Small intestine (tissue), 7 donors: ENCODE results near the gene IDH3G. TPM values are rescaled to one million over a fixed set of nuclear protein-coding genes. Genes with fewer than 3 reads are reported as not detected.
A peak's percentile ranks its signal among the peaks of the same experiment; 100 is the strongest.
"Not testable (repeated sequence)": the region's sequence is repeated elsewhere in the genome, so short reads cannot be mapped to it uniquely, and the experiment has no call there.

Experiments
- DNase-seq, 2 donors: peaks; one replicate each; pipeline versions ENCODE4 v3.0.0 to v3.0.0-alpha.2; 2013
- FAIRE-seq: peaks from 2 replicates; lab custom pipeline; 2012; peaks lifted over from hg19 to GRCh38; lab: Jason Lieb, UNC
- H3K27ac ChIP-seq, 3 donors: one replicate each; pipeline ENCODE4 v1.5.1; 2013; ENCODE audit warnings: low read length in 2 of 3, mild to moderate bottlenecking in 2 of 3, control low read depth in 1 of 3, inconsistent platforms in 1 of 3, low read depth in 1 of 3, moderate library complexity in 1 of 3
- H3K27me3 ChIP-seq, 3 donors: one replicate each; pipeline ENCODE4 v1.6.1; 2013; ENCODE audit warnings: low read length in 3 of 3, inconsistent platforms in 1 of 3; ENCODE audit not compliant: control insufficient read depth in 3 of 3, insufficient read depth in 3 of 3
- H3K36me3 ChIP-seq, 3 donors: one replicate each; pipeline ENCODE4 v1.6.1; 2013; ENCODE audit warnings: low read length in 3 of 3, inconsistent platforms in 1 of 3, low read depth in 1 of 3, mild to moderate bottlenecking in 1 of 3, moderate library complexity in 1 of 3; ENCODE audit not compliant: control insufficient read depth in 3 of 3, insufficient read depth in 2 of 3
- H3K4me1 ChIP-seq, 3 donors: one replicate each; pipeline ENCODE4 v1.6.1; 2013; ENCODE audit warnings: low read length in 2 of 3, inconsistent platforms in 1 of 3, low read depth in 1 of 3, mild to moderate bottlenecking in 1 of 3, moderate library complexity in 1 of 3; ENCODE audit not compliant: control insufficient read depth in 3 of 3, insufficient read depth in 2 of 3
- H3K4me3 ChIP-seq, 3 donors: one replicate each; pipeline ENCODE4 v1.5.1; 2013; ENCODE audit warnings: low read length in 3 of 3, control low read depth in 1 of 3, inconsistent platforms in 1 of 3, low read depth in 1 of 3, mild to moderate bottlenecking in 1 of 3, moderate library complexity in 1 of 3
- H3K9me3 ChIP-seq, 2 donors: one replicate each; pipeline ENCODE4 v1.6.1; 2013; ENCODE audit warnings: low read depth in 1 of 2, low read length in 1 of 2; ENCODE audit not compliant: control insufficient read depth in 2 of 2, insufficient read depth in 1 of 2
- WGBS, 3 donors: extraction: QIAGEN DNeasy Blood & Tissue Kit; methylation state at CpG; one replicate each; pipeline ENCODE4 v1.1.7; 2013; 5-methylcytosine and 5-hydroxymethylcytosine counted together
- polyA plus RNA-seq, 4 donors: library from polyadenylated mRNA; stranded (reverse) in 3 of 4; unstranded in 1 of 4; fragments of 200-250 nt in 3 of 4; fragments of 120-200 nt in 1 of 4; gene quantifications; one replicate each; pipeline versions ENCODE4 v1.2.1 to v1.2.3, GENCODE V29; 2013
- donor health status: healthy with polysubstance abuse.
- donor health status: control.
- donor health status: control.
- donor health status: Bipolar disorder and iron deficiency.
- donor health status: healthy.

Gene IDH3G
- polyA plus RNA-seq, 4 donors: 59.9 to 114 (median 85.5) TPM

DNA sequence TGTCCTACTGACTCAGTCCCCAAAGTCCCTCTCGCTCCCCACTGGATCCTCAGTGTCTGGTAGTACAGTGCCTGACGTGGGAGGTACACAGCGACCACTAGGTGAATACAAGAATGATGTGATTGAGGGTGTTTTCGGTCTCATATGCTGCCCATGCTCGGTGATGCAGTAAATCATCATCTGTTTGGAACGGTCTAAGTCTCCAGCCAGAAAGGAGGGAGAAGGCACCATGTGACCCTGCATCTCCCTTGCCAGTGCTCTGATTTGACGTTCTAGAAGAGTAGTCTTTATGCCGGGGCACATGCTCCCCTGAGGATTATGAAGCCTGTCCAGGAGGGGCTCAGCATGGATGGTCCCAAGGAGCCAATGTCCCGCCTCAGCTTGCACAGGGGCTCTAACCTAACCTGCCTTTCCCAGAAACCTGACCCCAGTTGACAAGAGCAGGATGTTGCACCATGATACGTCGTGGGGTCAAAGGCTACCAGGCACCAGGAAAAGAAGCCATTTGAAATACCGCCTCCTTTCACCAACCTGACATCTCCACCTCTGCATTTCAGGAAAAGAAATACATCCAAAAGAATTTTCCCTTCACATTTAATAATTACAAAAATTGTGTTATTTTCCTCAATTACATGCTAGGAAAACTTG is 43.9 kb downstream of the IDH3G start:
- no peaks in the 10 kb centered on the region for H3K36me3 ChIP-seq
- FAIRE-seq: no peak

DNA sequence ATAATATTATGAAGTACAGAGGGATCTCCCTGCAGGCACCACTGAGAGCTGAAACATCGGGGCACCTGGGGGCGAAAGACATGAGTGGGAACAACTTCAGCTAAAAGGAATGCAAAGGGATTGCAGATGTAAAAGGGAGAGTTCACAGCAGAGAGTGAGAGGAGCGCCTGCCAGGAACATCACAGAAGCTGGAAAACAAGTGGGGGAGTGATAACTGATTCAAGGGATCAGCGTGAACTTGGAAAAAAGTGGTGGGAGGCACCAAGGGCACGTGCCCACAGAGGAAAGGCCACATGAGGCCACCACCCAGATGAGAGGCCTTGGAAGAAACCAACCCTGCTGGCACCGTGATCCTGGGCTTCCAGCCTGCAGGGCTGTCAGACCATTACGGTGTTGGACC is 45.2 kb downstream of the IDH3G start:
- 85 to 93% (median 89%) methylated on average over 5 to 7 of the region's 7 CpGs for WGBS, 3 donors
- not testable (repeated sequence) for H3K4me1 ChIP-seq, DNase-seq, H3K27me3 ChIP-seq, FAIRE-seq, H3K9me3 ChIP-seq, H3K36me3 ChIP-seq, H3K27ac ChIP-seq, H3K4me3 ChIP-seq

More for the DNA sequence above, 43.9 kb downstream of the IDH3G start:
- H3K9me3 ChIP-seq: no peaks in the 10 kb centered on the region
- no peak overlapping the region for H3K4me3 ChIP-seq
- no peak for DNase-seq
- 73 to 78% (median 76%) methylated on average over 12 of the region's 12 CpGs for WGBS, 3 donors
- H3K4me1 ChIP-seq: no peaks in the 10 kb centered on the region
- no peak overlapping the region for H3K27ac ChIP-seq
- no peaks in the 10 kb centered on the region for H3K27me3 ChIP-seq

DNA sequence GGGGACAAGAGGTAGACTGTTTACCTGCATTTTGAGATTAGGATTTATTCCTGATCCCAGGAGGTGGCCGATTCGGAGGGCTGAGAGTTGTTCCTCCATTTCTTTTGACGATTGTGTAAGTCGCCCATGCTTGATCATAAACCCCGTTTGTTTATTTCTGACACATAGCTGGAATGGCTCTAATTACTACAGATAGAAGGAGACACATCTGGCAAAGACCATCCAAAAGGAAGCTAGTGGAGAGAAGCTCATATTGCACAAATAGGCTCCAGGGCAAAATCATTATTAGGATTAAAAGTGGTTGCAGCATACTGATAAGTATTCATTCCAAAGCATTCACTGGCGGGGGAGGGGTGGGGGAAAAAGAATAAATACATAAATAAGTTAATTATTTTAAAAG is 47.2 kb downstream of the IDH3G start:
- H3K36me3 ChIP-seq, DNase-seq, H3K4me3 ChIP-seq, FAIRE-seq, H3K9me3 ChIP-seq, H3K27me3 ChIP-seq, H3K4me1 ChIP-seq, H3K27ac ChIP-seq: not testable (repeated sequence)
- WGBS, 3 donors: 57 to 75% (median 58%) methylated on average over 6 of the region's 6 CpGs

DNA sequence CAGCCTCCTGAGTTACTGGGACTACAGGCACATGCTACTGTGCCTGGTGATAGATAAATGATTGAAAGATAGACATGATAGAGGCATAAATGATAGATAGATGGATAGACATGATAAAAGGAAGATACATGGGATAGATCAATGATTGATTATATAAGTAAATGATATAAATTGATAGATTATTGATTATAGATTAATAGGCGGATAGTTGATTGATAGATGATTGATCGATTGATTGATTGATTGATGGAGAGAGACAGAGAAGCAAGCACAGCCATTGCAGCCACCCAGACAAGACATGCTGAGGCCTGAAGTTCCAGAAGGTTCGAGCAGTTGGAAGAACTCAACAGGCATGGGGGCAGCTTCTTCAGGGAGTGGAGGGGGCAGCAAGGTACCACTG is 47.8 kb downstream of the IDH3G start:
- H3K27ac ChIP-seq: no peak overlapping the region
- H3K4me1 ChIP-seq: no peaks in the 10 kb centered on the region
- H3K9me3 ChIP-seq: no peaks in the 10 kb centered on the region
- FAIRE-seq (no peak), DNase-seq (no peak)
- no peak overlapping the region for H3K4me3 ChIP-seq
- H3K27me3 ChIP-seq: no peaks in the 10 kb centered on the region
- H3K36me3 ChIP-seq: peaks cover 0 to 3% (median 0%) of the 10 kb centered on the region in 3 donors
- WGBS, 3 donors: 85 to 92% (median 86%) methylated on average over 3 of the region's 3 CpGs

DNA sequence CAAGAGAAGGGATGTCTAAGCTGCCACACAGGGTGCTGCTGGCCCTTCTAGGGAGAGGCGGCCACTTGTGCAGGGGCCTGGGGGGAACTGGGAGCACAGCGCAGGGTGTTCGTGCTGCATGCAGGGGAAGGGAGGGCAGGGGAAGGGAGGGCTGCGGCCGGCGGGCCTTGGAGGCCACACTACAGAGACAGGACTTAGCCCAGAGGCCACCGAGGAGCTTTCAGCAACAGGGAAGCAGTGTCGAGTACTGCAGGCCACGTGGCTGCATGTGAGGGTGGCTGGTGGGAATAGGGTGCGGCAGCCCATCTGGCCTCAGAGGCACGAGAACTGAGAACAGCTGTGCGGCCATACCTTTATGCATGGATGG is 49.1 kb downstream of the IDH3G start:
- not testable (repeated sequence) for DNase-seq, H3K4me3 ChIP-seq, H3K9me3 ChIP-seq, H3K27ac ChIP-seq, FAIRE-seq, H3K36me3 ChIP-seq, H3K4me1 ChIP-seq, H3K27me3 ChIP-seq
- 5 to 45% (median 32%) methylated on average over 4 to 12 of the region's 12 CpGs for WGBS, 3 donors

DNA sequence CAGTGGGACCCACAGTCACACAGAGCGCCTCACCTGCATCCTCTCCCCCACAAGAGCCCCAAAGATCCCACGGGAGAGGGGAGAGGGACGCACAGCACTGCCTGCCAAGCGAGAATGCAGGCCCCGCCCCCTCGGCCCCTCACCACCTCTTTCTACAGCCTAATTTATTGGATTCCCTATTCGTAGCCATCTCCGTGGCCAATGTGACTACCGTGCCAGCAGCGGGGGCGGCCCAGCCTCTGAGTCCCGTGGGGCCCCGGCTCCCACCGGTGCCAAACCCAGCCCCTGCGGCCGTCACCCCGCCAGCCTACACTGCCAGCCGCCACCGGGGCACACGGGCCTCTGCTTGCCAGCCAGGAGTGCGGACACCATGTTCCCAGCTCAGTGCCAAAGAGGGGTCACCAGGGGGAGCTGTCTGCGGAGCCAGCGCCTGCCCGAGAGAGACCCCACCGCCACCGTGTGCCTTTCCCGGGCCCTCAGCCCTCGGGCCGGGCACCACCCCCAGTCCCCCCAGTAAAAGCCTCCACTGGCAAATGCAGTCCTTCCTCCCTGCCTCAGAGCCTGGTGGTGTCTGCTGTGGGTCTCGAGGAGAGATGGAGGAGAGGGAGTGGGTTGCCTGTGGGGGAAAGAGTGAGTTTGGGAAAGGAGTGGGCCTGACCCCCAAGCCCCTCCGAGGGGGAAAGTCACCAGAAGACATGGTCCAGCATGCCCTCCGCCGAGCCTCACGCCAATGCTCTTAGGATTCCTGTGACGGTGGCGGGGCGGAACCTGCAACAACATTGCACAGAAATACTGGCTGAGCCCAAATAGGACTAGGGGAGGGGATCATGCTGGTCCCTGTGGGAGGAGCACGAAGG is 49.7 kb downstream of the IDH3G start:
- Histone ChIP-seq H3K27ac (peak overlapping the region in 2 of 3 donors; percentile 16 to 84), H3K4me1 (peaks cover 0 to 12% (median 3%) of the 10 kb centered on the region in 3 donors), H3K27me3 (no peaks in the 10 kb centered on the region), H3K9me3 (no peaks in the 10 kb centered on the region), H3K4me3 (peak overlapping the region in 1 of 3 donors; percentile 37), H3K36me3 (peaks cover 0 to 12% (median 0%) of the 10 kb centered on the region in 3 donors)
- 10 to 34% (median 15%) methylated on average over 23 to 38 of the region's 38 CpGs for WGBS, 3 donors
- DNase-seq (peak in 1 of 2 donors; percentile 47), FAIRE-seq (no peak)

DNA sequence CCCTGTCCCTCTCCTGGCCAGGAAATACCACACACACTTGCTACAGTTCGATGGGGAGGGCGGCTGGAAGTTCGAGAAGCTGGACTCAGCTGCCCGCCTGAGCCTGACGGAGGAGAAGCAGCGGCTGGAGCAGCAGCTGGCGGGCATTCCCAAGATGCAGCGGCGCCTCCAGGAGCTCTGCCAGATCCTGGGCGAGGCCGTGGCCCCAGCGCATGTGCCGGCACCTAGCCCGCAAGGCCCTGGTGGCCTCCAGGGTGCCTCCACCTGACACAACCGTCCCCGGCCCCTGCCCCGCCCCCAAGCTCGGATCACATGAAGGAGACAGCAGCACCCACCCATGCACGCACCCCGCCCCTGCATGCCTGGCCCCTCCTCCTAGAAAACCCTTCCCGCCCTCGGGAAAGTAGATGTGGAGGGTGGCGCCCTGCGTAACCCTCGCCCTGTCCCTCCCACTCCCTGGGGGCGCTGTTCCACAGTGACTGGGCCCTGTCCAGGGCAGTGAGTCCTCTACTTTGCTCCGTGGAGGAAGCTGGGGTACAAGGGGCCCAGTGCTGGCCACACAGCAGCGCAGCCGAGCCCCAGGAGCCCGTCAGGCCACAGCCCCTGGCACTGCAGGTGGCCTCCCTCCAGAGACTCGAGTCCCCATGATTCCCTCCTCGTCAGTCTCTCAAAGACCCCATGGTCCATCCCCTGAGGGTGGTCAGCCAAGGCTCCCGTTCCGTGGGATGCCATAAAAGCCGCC is 50.5 kb downstream of the IDH3G start:
- H3K4me3 ChIP-seq: peak overlapping the region in 1 of 3 donors; percentile 37
- H3K27ac ChIP-seq: peak overlapping the region; percentile 16 to 84 (median 46)
- not testable (repeated sequence) for H3K9me3 ChIP-seq, FAIRE-seq, H3K27me3 ChIP-seq
- H3K36me3 ChIP-seq: peaks cover 0 to 16% (median 0%) of the 10 kb centered on the region in 3 donors
- peaks cover 0 to 12% (median 3%) of the 10 kb centered on the region in 3 donors for H3K4me1 ChIP-seq
- DNase-seq: peak; percentile 83 to 85
- WGBS, 3 donors: 14 to 39% (median 32%) methylated on average over 5 to 33 of the region's 35 CpGs
